K562 (cell line): ENCODE results near the gene CROT. TPM values are rescaled to one million over a fixed set of nuclear protein-coding genes. Genes with fewer than 3 reads are reported as not detected.

Experiments
- BCL6 ChIP-seq: fragments of 250-450 bp; sonication (Bioruptor Pico); IDR thresholded peaks from 2 replicates; pipeline ENCODE4 v1.4.0; 2020
- BHLHE40 ChIP-seq: IDR thresholded peaks from 2 replicates; pipeline ENCODE4 v1.6.1; 2011; ENCODE audit warnings: low read length, improper control_type of control experiment
- CBFA2T2 ChIP-seq: fragments of 450-650 bp; conservative IDR thresholded peaks from 2 replicates; pipeline ENCODE4 v1.6.1; 2017; ENCODE audit warnings: mild to moderate bottlenecking
- CBFA2T3 ChIP-seq: fragments of 450-650 bp; IDR thresholded peaks from 2 replicates; pipeline ENCODE4 v1.6.1; 2017
- CBX2 ChIP-seq: fragments of 200-600 bp; sonication (generic); IDR thresholded peaks from one replicate; pipeline ENCODE4 v1.6.1; 2012; ENCODE audit warnings: mild to moderate bottlenecking, low read length, inconsistent platforms; ENCODE audit not compliant: insufficient read depth, poor library complexity, severe bottlenecking
- DMBX1 ChIP-seq: fragments of 250-450 bp; sonication (Bioruptor Pico); IDR thresholded peaks from 2 replicates; pipeline ENCODE4 v1.8.0; 2022; ENCODE audit warnings: inconsistent platforms, mild to moderate bottlenecking, moderate library complexity, borderline replicate concordance
- E2F4 ChIP-seq: sonication (generic); formaldehyde crosslinking; IDR thresholded peaks from 2 replicates; pipeline ENCODE4 v1.8.0; 2022; ENCODE audit warnings: mild to moderate bottlenecking, low read depth, missing genetic modification reagents
- ETV1 ChIP-seq: fragments of 450-650 bp; conservative IDR thresholded peaks from 2 replicates; pipeline ENCODE4 v1.6.1; 2016; ENCODE audit warnings: missing genetic modification characterization, control low read depth, low read depth, missing compliant biosample characterization
- FOXJ3 ChIP-seq: sonication (generic); formaldehyde crosslinking; IDR thresholded peaks from 2 replicates; pipeline ENCODE4 v1.4.0; 2020; ENCODE audit warnings: mild to moderate bottlenecking, missing genetic modification reagents
- GTF2A2 ChIP-seq: IDR thresholded peaks from 2 replicates; pipeline ENCODE4 v1.6.1; 2016; ENCODE audit warnings: mild to moderate bottlenecking, missing genetic modification characterization, missing compliant biosample characterization
- HBP1 ChIP-seq: fragments of 450-650 bp; formaldehyde crosslinking; IDR thresholded peaks from 2 replicates; pipeline ENCODE4 v1.4.0; 2022; ENCODE audit warnings: missing genetic modification characterization
- HDAC8 ChIP-seq: fragments of 450-650 bp; IDR thresholded peaks from 2 replicates; pipeline ENCODE4 v1.6.1; 2016; ENCODE audit warnings: mild to moderate bottlenecking, missing genetic modification characterization, moderate library complexity, missing compliant biosample characterization
- HEY1 ChIP-seq: fragments of 250-450 bp; sonication (Bioruptor Pico); IDR thresholded peaks from 2 replicates; pipeline ENCODE4 v1.5.0; 2020; ENCODE audit warnings: mild to moderate bottlenecking, moderate library complexity, borderline replicate concordance
- HOMEZ ChIP-seq: fragments of 250-450 bp; sonication (Bioruptor Pico); IDR thresholded peaks from 2 replicates; pipeline ENCODE4 v1.4.0; 2020; ENCODE audit warnings: mild to moderate bottlenecking, moderate library complexity
- MAFF ChIP-seq: IDR thresholded peaks from 2 replicates; pipeline ENCODE4 v1.6.1; 2012; ENCODE audit warnings: low read length, improper control_type of control experiment
- OTX1 ChIP-seq: fragments of 450-650 bp; formaldehyde crosslinking; IDR thresholded peaks from 2 replicates; pipeline ENCODE4 v1.4.0; 2022; ENCODE audit warnings: mild to moderate bottlenecking
- PHB2 ChIP-seq: fragments of 450-650 bp; IDR thresholded peaks from 2 replicates; pipeline ENCODE4 v1.6.1; 2017; ENCODE audit warnings: low read depth
- PHTF2 ChIP-seq: fragments of 250-450 bp; sonication (Bioruptor Pico); IDR thresholded peaks from 2 replicates; pipeline ENCODE4 v1.5.0; 2021; ENCODE audit warnings: mild to moderate bottlenecking
- RHOXF2B ChIP-seq: fragments of 250-450 bp; sonication (Bioruptor Pico); conservative IDR thresholded peaks from 2 replicates; pipeline ENCODE4 v1.5.1; 2021
- ZNF239 ChIP-seq: fragments of 250-450 bp; sonication (Bioruptor Pico); IDR thresholded peaks from 2 replicates; pipeline ENCODE4 v1.4.0; 2020; ENCODE audit warnings: mild to moderate bottlenecking
- ZNF449 ChIP-seq: fragments of 250-450 bp; sonication (Bioruptor Pico); IDR thresholded peaks from 2 replicates; pipeline ENCODE4 v1.8.0; 2022; ENCODE audit warnings: moderate library complexity, mild to moderate bottlenecking, inconsistent platforms
- ZNF512 ChIP-seq: IDR thresholded peaks from 2 replicates; pipeline ENCODE4 v1.6.1; 2016; ENCODE audit warnings: missing genetic modification characterization, missing compliant biosample characterization
- ZNF75A ChIP-seq: fragments of 450-650 bp; formaldehyde crosslinking; IDR thresholded peaks from 2 replicates; pipeline ENCODE4 v1.4.0; 2020; ENCODE audit warnings: mild to moderate bottlenecking
- polyA plus RNA-seq, 8 experiments: library from polyadenylated mRNA; depleted of rRNA in 4 of 8; stranded (reverse) in 5 of 8; unstranded in 3 of 8; fragments of >200 nt; fragmentation: Nextera tagmentation in 2 of 8; fragmentation: Illumina TruSeq in 1 of 8; extraction: Ambion mirVana in 2 of 8; extraction: Trizol in 1 of 8; gene quantifications; 2 replicates each; pipeline versions ENCODE4 v1.2.1 to v1.2.3, GENCODE V29; 2011 to 2014; ENCODE audit warnings: inconsistent platforms in 1 of 8, missing spikeins in 1 of 8
- total RNA-seq, 7 experiments: library from RNA; depleted of rRNA in 6 of 7; stranded (reverse); fragments of >200 nt in 6 of 7; fragmentation: Illumina TruSeq in 2 of 7; extraction: Trizol in 2 of 7; gene quantifications; 2 replicates each; pipeline versions ENCODE4 v1.2.1 to v1.2.3, GENCODE V29; 2011 to 2021; ENCODE audit warnings: low replicate concordance in 1 of 7

Gene CROT
- total and polyA plus RNA-seq, 9 of the 15 experiments (the other 6 are each of a cell fraction or from before 2014, with no cell fraction given) = 2.5 to 8.1 (median 5.1) TPM

- TF ChIP-seq BHLHE40 (peak; percentile 74), MAFF (no peak), DMBX1 (peak; percentile 97), CBFA2T2 (peak; percentile 95), BCL6 (CRISPR knock-in tag) (peak; percentile 89), GTF2A2 (tag) (peak; percentile 83), ZNF449 (CRISPR knock-in tag) (peak; percentile 96), HBP1 (peak; percentile 38; the same call in 1 of the 2 replicates), PHB2 (peak; percentile 86), PHTF2 (CRISPR knock-in tag) (peak; percentile 94), ZNF239 (peak; percentile 93), HDAC8 (tag) (peak; percentile 96), HOMEZ (CRISPR knock-in tag) (peak; percentile 97), CBX2 (no peak), ZNF512 (tag) (no peak), CBFA2T3 (peak; percentile 97), OTX1 (peak; percentile 77; the same call in 1 of the 2 replicates), FOXJ3 (CRISPR knock-in tag) (no peak), HEY1 (CRISPR knock-in tag) (0 out of 2 replicates have a peak, but pooled peaks have one; percentile 74), RHOXF2B (CRISPR knock-in tag) (peak; percentile 91; the same call in 1 of the 2 replicates), ETV1 (tag) (peak; percentile 55), ZNF75A (CRISPR knock-in tag) (peak; percentile 83), E2F4 (CRISPR knock-in tag) (no peak)
Observed at GRCh38 chr7:87330942-87331341, 14.5 kb upstream of the CROT start (continued).
